ENCODE data around the gene ZNF254.

The ZNF254 gene

GRCh38 chr19:24059563-24060295, 27.3 kb upstream of the ZNF254 start:
- no peak overlapping the region for H2BK5ac ChIP-seq (ENCODE audit: low read depth, low read length, poor library complexity)
- H2AFZ ChIP-seq (ENCODE audit: insufficient read depth, low read length, poor library complexity) = no peak overlapping the region
- no peak overlapping the region for H2BK12ac ChIP-seq (ENCODE audit: low read length)
- no peak overlapping the region for H3K4me2 ChIP-seq (ENCODE audit: low read length)
- no peaks in the 10 kb centered on the region for H3K79me1 ChIP-seq (ENCODE audit: low read length)
- no peaks in the 10 kb centered on the region for H3K4me1 ChIP-seq (ENCODE audit: control insufficient read depth in 1 of 2, insufficient read depth in 2 of 2, low read length in 2 of 2)
- H3K27me3 ChIP-seq (ENCODE audit: insufficient read depth, low read length) = no peaks in the 10 kb centered on the region
- no peak overlapping the region for H3K4me3 ChIP-seq (ENCODE audit: low read depth, low read length)
- no peak overlapping the region for H4K8ac ChIP-seq (ENCODE audit: low read depth, low read length)
- no peak overlapping the region for H3K18ac ChIP-seq (ENCODE audit: low read length)
- no peaks in the 10 kb centered on the region for H3K9me3 ChIP-seq (ENCODE audit: insufficient read depth, low read depth, low read length)
- no peak overlapping the region for H3K27ac ChIP-seq (ENCODE audit: low read depth, low read length)
- no peaks in the 10 kb centered on the region for H3K79me2 ChIP-seq (ENCODE audit: control insufficient read depth, insufficient read depth, low read length, poor library complexity)
- peaks cover 12 to 54% of the 10 kb centered on the region in 2 experiments for H3K36me3 ChIP-seq (ENCODE audit: control insufficient read depth in 1 of 2, insufficient read depth in 2 of 2, low read length in 2 of 2)
- H4K12ac ChIP-seq (ENCODE audit: low read depth, low read length) = no peak overlapping the region
- H2AK5ac ChIP-seq (ENCODE audit: low read length) = no peak overlapping the region
- H2BK120ac ChIP-seq (ENCODE audit: insufficient read depth, low read length, poor library complexity) = no peak overlapping the region
- no peak overlapping the region for H3K4ac ChIP-seq (ENCODE audit: low read depth, low read length)
- no peak overlapping the region for H3K14ac ChIP-seq (ENCODE audit: low read length)
- peak; percentile 69 to 76 for DNase-seq
- no peak overlapping the region for H3K23ac ChIP-seq (ENCODE audit: low read length)
- H3K9ac ChIP-seq (ENCODE audit: low read length) = no peak overlapping the region
- no CpG with 5 or more reads among the region's 2 CpGs for WGBS (ENCODE audit: extremely low coverage, insufficient coverage, insufficient read length)
- no peak overlapping the region for H4K91ac ChIP-seq (ENCODE audit: low read depth, low read length)

GRCh38 chr19:24060687-24061356, 26.2 kb upstream of the ZNF254 start:
- no peak overlapping the region for H4K12ac ChIP-seq (ENCODE audit: low read depth, low read length)
- H3K4me1 ChIP-seq (ENCODE audit: control insufficient read depth in 1 of 2, insufficient read depth in 2 of 2, low read length in 2 of 2) = no peaks in the 10 kb centered on the region
- no peak overlapping the region for H3K4me3 ChIP-seq (ENCODE audit: low read depth, low read length)
- no peak overlapping the region for H2BK12ac ChIP-seq (ENCODE audit: low read length)
- no CpG with 5 or more reads among the region's 2 CpGs for WGBS (ENCODE audit: extremely low coverage, insufficient coverage, insufficient read length)
- H2AFZ ChIP-seq (ENCODE audit: insufficient read depth, low read length, poor library complexity) = no peak overlapping the region
- no peak overlapping the region for H3K4ac ChIP-seq (ENCODE audit: low read depth, low read length)
- H2BK120ac ChIP-seq (ENCODE audit: insufficient read depth, low read length, poor library complexity) = no peak overlapping the region
- H3K79me1 ChIP-seq (ENCODE audit: low read length) = no peaks in the 10 kb centered on the region
- no peaks in the 10 kb centered on the region for H3K27me3 ChIP-seq (ENCODE audit: insufficient read depth, low read length)
- no peak overlapping the region for H3K18ac ChIP-seq (ENCODE audit: low read length)
- H3K4me2 ChIP-seq (ENCODE audit: low read length) = no peak overlapping the region
- H3K23ac ChIP-seq (ENCODE audit: low read length) = no peak overlapping the region
- no peak overlapping the region for H3K14ac ChIP-seq (ENCODE audit: low read length)
- no peak overlapping the region for H3K27ac ChIP-seq (ENCODE audit: low read depth, low read length)
- no peak overlapping the region for H4K91ac ChIP-seq (ENCODE audit: low read depth, low read length)
- no peak overlapping the region for H3K9ac ChIP-seq (ENCODE audit: low read length)
- H3K36me3 ChIP-seq (ENCODE audit: control insufficient read depth in 1 of 2, insufficient read depth in 2 of 2, low read length in 2 of 2) = peaks cover 12 to 57% of the 10 kb centered on the region in 2 experiments
- H3K9me3 ChIP-seq (ENCODE audit: insufficient read depth, low read depth, low read length) = no peaks in the 10 kb centered on the region
- H3K79me2 ChIP-seq (ENCODE audit: control insufficient read depth, insufficient read depth, low read length, poor library complexity) = no peaks in the 10 kb centered on the region
- no peak overlapping the region for H2AK5ac ChIP-seq (ENCODE audit: low read length)
- no peak overlapping the region for H4K8ac ChIP-seq (ENCODE audit: low read depth, low read length)
- peak; percentile 87 to 89 for DNase-seq
- no peak overlapping the region for H2BK5ac ChIP-seq (ENCODE audit: low read depth, low read length, poor library complexity)

GRCh38 chr19:24062190-24062589, 24.8 kb upstream of the ZNF254 start:
- Histone ChIP-seq H3K9ac (ENCODE audit: low read length) (no peak overlapping the region), H3K79me2 (ENCODE audit: control insufficient read depth, insufficient read depth, low read length, poor library complexity) (no peaks in the 10 kb centered on the region)

GRCh38 chr19:24063295-24063694, 23.7 kb upstream of the ZNF254 start:
- no peak overlapping the region for H2AK5ac ChIP-seq (ENCODE audit: low read length)
- no peak overlapping the region for H2AFZ ChIP-seq (ENCODE audit: insufficient read depth, low read length, poor library complexity)
- H2BK5ac ChIP-seq (ENCODE audit: low read depth, low read length, poor library complexity) = no peak overlapping the region
- no peak overlapping the region for H3K18ac ChIP-seq (ENCODE audit: low read length)
- no peak overlapping the region for H3K27ac ChIP-seq (ENCODE audit: low read depth, low read length)
- H3K9me3 ChIP-seq (ENCODE audit: insufficient read depth, low read depth, low read length) = no peaks in the 10 kb centered on the region
- no peaks in the 10 kb centered on the region for H3K79me2 ChIP-seq (ENCODE audit: control insufficient read depth, insufficient read depth, low read length, poor library complexity)
- no peak overlapping the region for H3K4ac ChIP-seq (ENCODE audit: low read depth, low read length)
- H3K4me1 ChIP-seq (ENCODE audit: control insufficient read depth in 1 of 2, insufficient read depth in 2 of 2, low read length in 2 of 2) = no peaks in the 10 kb centered on the region
- H3K14ac ChIP-seq (ENCODE audit: low read length) = no peak overlapping the region
- no peak overlapping the region for H3K4me3 ChIP-seq (ENCODE audit: low read depth, low read length)
- H3K23ac ChIP-seq (ENCODE audit: low read length) = no peak overlapping the region
- H4K8ac ChIP-seq (ENCODE audit: low read depth, low read length) = no peak overlapping the region
- no peak overlapping the region for H2BK12ac ChIP-seq (ENCODE audit: low read length)
- H4K91ac ChIP-seq (ENCODE audit: low read depth, low read length) = no peak overlapping the region
- DNase-seq = no peak
- no peaks in the 10 kb centered on the region for H3K79me1 ChIP-seq (ENCODE audit: low read length)
- H3K36me3 ChIP-seq (ENCODE audit: control insufficient read depth in 1 of 2, insufficient read depth in 2 of 2, low read length in 2 of 2) = peaks cover 18 to 58% of the 10 kb centered on the region in 2 experiments
- no peak overlapping the region for H3K9ac ChIP-seq (ENCODE audit: low read length)
- WGBS (ENCODE audit: extremely low coverage, insufficient coverage, insufficient read length) = no CpG with 5 or more reads among the region's 5 CpGs
- H4K12ac ChIP-seq (ENCODE audit: low read depth, low read length) = no peak overlapping the region
- H3K27me3 ChIP-seq (ENCODE audit: insufficient read depth, low read length) = no peaks in the 10 kb centered on the region
- no peak overlapping the region for H3K4me2 ChIP-seq (ENCODE audit: low read length)
- no peak overlapping the region for H2BK120ac ChIP-seq (ENCODE audit: insufficient read depth, low read length, poor library complexity)

More at GRCh38 chr19:24062190-24062589, 24.8 kb upstream of the ZNF254 start:
- H2AK5ac ChIP-seq (ENCODE audit: low read length) = no peak overlapping the region
- no peaks in the 10 kb centered on the region for H3K4me1 ChIP-seq (ENCODE audit: control insufficient read depth in 1 of 2, insufficient read depth in 2 of 2, low read length in 2 of 2)
- no peaks in the 10 kb centered on the region for H3K79me1 ChIP-seq (ENCODE audit: low read length)
- no peak overlapping the region for H2BK12ac ChIP-seq (ENCODE audit: low read length)
- no peak overlapping the region for H3K4ac ChIP-seq (ENCODE audit: low read depth, low read length)
- no peak overlapping the region for H2BK120ac ChIP-seq (ENCODE audit: insufficient read depth, low read length, poor library complexity)
- H4K91ac ChIP-seq (ENCODE audit: low read depth, low read length) = no peak overlapping the region
- no peak overlapping the region for H4K12ac ChIP-seq (ENCODE audit: low read depth, low read length)
- no peak overlapping the region for H3K23ac ChIP-seq (ENCODE audit: low read length)
- no peaks in the 10 kb centered on the region for H3K27me3 ChIP-seq (ENCODE audit: insufficient read depth, low read length)
- no peak overlapping the region for H3K18ac ChIP-seq (ENCODE audit: low read length)
- no peak overlapping the region for H4K8ac ChIP-seq (ENCODE audit: low read depth, low read length)
- no peak overlapping the region for H3K4me2 ChIP-seq (ENCODE audit: low read length)
- no peak overlapping the region for H3K14ac ChIP-seq (ENCODE audit: low read length)
- H2AFZ ChIP-seq (ENCODE audit: insufficient read depth, low read length, poor library complexity) = no peak overlapping the region
- H3K36me3 ChIP-seq (ENCODE audit: control insufficient read depth in 1 of 2, insufficient read depth in 2 of 2, low read length in 2 of 2) = peaks cover 9 to 55% of the 10 kb centered on the region in 2 experiments
- no peaks in the 10 kb centered on the region for H3K9me3 ChIP-seq (ENCODE audit: insufficient read depth, low read depth, low read length)
- DNase-seq = no peak
- no peak overlapping the region for H3K27ac ChIP-seq (ENCODE audit: low read depth, low read length)
- no peak overlapping the region for H2BK5ac ChIP-seq (ENCODE audit: low read depth, low read length, poor library complexity)
- H3K4me3 ChIP-seq (ENCODE audit: low read depth, low read length) = no peak overlapping the region
